ENCODE measurements around the gene FEV. TPM values are rescaled to one million over a fixed set of nuclear protein-coding genes. Genes with fewer than 3 reads are reported as not detected.

Gene FEV
- total RNA-seq, 2 donors from 2014 or later = 1.8 to 25.9 TPM

DNA sequence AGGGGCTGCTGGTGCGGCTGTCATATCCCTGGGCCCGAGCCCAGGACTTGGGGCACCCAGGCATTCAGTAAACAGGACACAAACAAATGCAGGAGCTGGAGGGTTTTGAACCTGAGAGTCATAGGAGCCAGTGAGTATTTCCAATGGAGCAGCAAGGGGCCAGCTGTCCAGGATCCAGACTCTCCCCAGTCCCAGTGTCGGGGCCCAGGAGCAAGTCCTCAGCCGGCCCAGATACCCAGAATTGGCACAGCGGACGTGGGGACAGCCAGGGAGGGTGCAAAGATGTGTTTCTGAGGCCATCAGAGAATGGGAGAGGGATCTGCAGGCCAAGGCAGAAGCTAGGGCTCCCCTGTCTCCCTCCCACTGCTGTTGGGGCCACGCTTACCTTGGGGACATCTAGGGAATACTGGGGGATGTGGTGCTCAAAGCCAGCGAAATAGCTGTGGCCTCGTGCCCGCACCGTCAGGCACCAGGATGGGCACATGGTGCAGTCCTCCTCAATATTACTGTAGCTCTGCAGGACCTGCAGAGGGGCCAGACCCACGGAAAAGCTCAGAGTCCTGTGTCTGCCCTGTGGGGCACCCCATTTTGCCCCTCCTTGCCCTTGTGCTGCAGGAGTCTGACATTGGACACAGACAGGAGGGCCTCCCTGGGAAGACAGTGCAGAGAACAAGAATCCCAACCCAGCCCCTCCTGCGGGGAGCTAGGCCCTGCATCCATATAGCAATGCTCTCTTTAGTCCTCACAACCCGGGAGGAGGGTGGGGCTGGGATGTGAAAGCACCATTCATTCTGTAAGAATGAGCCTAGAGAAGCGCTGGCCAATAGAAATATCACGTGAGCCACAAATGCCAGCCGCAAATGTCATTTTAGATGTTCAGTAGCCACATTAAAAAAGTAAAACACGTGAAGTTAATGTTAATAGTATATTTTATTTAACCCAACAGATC is 40.9 kb upstream of the FEV start:
- Histone ChIP-seq H3K36me3 (no peaks in the 10 kb centered on the region), H3K27ac (no peak overlapping the region), H3K27me3 (replicated peaks; ENCODE audit: insufficient read depth) (no peaks in the 10 kb centered on the region), H3K4me1 (replicated peaks) (no peaks in the 10 kb centered on the region), H3K9me3 (no peaks in the 10 kb centered on the region), H3K4me3 (no peak overlapping the region)
- WGBS = 85% methylated on average over 18 of the region's 18 CpGs
- DNase-seq (ENCODE audit: low spot score) = no peak
- TF ChIP-seq, protein P1, sequence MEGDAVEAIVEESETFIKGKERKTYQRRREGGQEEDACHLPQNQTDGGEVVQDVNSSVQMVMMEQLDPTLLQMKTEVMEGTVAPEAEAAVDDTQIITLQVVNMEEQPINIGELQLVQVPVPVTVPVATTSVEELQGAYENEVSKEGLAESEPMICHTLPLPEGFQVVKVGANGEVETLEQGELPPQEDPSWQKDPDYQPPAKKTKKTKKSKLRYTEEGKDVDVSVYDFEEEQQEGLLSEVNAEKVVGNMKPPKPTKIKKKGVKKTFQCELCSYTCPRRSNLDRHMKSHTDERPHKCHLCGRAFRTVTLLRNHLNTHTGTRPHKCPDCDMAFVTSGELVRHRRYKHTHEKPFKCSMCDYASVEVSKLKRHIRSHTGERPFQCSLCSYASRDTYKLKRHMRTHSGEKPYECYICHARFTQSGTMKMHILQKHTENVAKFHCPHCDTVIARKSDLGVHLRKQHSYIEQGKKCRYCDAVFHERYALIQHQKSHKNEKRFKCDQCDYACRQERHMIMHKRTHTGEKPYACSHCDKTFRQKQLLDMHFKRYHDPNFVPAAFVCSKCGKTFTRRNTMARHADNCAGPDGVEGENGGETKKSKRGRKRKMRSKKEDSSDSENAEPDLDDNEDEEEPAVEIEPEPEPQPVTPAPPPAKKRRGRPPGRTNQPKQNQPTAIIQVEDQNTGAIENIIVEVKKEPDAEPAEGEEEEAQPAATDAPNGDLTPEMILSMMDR (IDR thresholded peaks at IDR 0.05) = no peak
- no peak for TF ChIP-seq POLR2A (IDR thresholded peaks at IDR 0.05)
- no peak for TF ChIP-seq POLR2AphosphoS5 (IDR thresholded peaks at IDR 0.05)
- intact Hi-C loops (cut with DNase I) = no loop called here

DNA sequence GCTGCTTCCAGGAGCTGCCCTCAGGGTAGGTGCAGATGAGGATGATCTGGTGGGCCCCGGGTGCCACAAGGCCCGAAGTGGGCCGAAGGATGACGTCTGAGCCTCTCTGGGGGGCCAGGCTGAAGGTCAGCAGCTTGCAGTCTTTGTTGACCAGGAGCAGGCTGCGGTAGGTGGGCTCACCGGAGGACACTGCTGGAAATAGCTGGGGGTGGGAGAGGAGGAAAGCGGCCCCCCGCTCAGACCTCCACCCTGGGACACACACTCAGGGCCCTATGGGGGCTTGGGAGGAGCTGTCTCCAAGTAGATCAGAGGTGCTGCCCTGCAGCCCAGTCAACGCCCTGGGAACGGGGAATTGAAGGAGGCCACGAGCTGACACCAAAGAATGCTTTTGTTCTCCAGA is 39.1 kb upstream of the FEV start:
- Histone ChIP-seq H3K36me3 (no peaks in the 10 kb centered on the region), H3K27me3 (replicated peaks; ENCODE audit: insufficient read depth) (no peaks in the 10 kb centered on the region), H3K4me3 (no peak overlapping the region), H3K27ac (no peak overlapping the region), H3K9me3 (no peaks in the 10 kb centered on the region), H3K4me1 (replicated peaks) (no peaks in the 10 kb centered on the region)
- intact Hi-C loops (cut with DNase I) = no loop called here
- WGBS = 76% methylated on average over 11 of the region's 11 CpGs
- no peak for DNase-seq (ENCODE audit: low spot score)
- TF ChIP-seq POLR2AphosphoS5 (IDR thresholded peaks at IDR 0.05) (no peak), POLR2A (IDR thresholded peaks at IDR 0.05) (no peak)
- TF ChIP-seq, protein P1 (IDR thresholded peaks at IDR 0.05) = no peak

DNA sequence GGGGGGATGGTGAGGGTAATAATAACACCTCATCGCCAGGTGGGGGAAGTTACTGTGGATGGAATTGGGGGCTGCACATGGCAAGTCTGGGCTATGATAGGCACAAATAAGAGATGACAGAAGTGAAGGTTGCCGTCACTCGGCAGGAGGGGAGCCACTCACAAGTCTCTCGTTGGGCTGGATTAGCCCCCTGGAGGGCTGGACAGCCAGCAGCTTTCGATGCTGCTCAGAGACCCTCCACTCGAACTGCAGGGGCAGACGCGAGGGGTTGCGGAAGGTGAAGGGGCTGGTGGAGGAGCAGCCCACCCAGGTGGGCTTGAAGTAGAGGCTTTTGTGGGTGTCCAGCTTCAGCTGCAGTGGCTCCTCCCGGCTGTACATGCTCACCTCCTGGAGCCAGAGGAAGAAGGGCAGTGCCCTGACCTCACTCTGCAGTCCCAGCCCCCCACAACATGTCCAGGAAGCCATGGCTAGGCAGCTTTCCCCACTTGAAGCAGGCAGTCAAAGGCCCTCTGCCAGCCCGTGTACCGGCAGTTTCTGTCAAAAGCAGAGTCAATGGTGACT is 38.1 kb upstream of the FEV start:
- Histone ChIP-seq H3K27me3 (replicated peaks; ENCODE audit: insufficient read depth) (no peaks in the 10 kb centered on the region), H3K36me3 (no peaks in the 10 kb centered on the region), H3K4me3 (no peak overlapping the region), H3K27ac (no peak overlapping the region), H3K9me3 (no peaks in the 10 kb centered on the region), H3K4me1 (replicated peaks) (no peaks in the 10 kb centered on the region)
- intact Hi-C loops (cut with DNase I) = no loop called here
- WGBS = 74% methylated on average over 12 of the region's 12 CpGs
- no peak for TF ChIP-seq POLR2AphosphoS5 (IDR thresholded peaks at IDR 0.05)
- TF ChIP-seq POLR2A (IDR thresholded peaks at IDR 0.05) = no peak
- TF ChIP-seq, protein P1 (IDR thresholded peaks at IDR 0.05) = no peak
- DNase-seq (ENCODE audit: low spot score) = no peak

DNA sequence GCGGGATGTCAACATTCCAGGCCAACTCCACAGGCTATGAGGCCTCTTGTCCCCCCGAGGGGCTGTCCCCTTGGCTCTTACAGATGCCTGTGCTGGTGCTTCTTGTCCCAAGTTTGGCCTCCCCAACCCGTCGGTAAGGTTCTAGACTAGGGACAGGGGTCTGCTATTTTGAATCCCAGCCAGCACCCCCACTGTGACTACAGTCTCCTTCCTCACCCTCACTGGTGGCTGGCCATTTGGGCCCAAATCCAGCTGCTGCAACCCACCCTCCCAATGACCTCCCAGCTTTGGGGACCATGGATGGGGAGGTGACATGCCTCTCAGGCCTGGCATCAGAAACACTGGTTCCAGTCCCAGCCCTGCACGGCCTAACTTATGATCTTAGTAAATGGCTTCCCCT is 37.6 kb upstream of the FEV start:
- intact Hi-C loops (cut with DNase I) = no loop called here
- no peak overlapping the region for H3K27ac ChIP-seq
- no peaks in the 10 kb centered on the region for H3K9me3 ChIP-seq
- DNase-seq (ENCODE audit: low spot score) = no peak
- WGBS = 89% methylated on average over 5 of the region's 5 CpGs
- TF ChIP-seq, protein P1 (IDR thresholded peaks at IDR 0.05) = no peak
- TF ChIP-seq POLR2AphosphoS5 (IDR thresholded peaks at IDR 0.05) (no peak), POLR2A (IDR thresholded peaks at IDR 0.05) (no peak)
- no peaks in the 10 kb centered on the region for H3K4me1 ChIP-seq (replicated peaks)
- H3K36me3 ChIP-seq = no peaks in the 10 kb centered on the region
- H3K27me3 ChIP-seq (replicated peaks; ENCODE audit: insufficient read depth) = no peaks in the 10 kb centered on the region
- H3K4me3 ChIP-seq = no peak overlapping the region

All from prostate gland (tissue), 2 donors.